GM19395 (cell line): ENCODE results near the gene ORAI1.
A peak's percentile ranks its signal among the peaks of the same experiment; 100 is the strongest.
"Not testable (repeated sequence)": the region's sequence is repeated elsewhere in the genome, so short reads cannot be mapped to it uniquely, and the experiment has no call there.

Experiments
- ATAC-seq: cut with Tn5 transposase; IDR thresholded peaks from one replicate; pipeline ENCODE4 v1.9.1; 2021; ENCODE audit warnings: mild to moderate bottlenecking, moderate library complexity; ENCODE audit not compliant: unreplicated experiment

Gene ORAI1

GRCh38 chr12:121602766-121603165 lies 23.6 kb upstream of the ORAI1 start:
- ATAC-seq: no peak

GRCh38 chr12:121603581-121603980 lies 22.7 kb upstream of the ORAI1 start:
- no peak for ATAC-seq

- ATAC-seq: no peak
These were observed 18.0 kb upstream of the ORAI1 start for GRCh38 chr12:121608301-121608700.

DNA sequence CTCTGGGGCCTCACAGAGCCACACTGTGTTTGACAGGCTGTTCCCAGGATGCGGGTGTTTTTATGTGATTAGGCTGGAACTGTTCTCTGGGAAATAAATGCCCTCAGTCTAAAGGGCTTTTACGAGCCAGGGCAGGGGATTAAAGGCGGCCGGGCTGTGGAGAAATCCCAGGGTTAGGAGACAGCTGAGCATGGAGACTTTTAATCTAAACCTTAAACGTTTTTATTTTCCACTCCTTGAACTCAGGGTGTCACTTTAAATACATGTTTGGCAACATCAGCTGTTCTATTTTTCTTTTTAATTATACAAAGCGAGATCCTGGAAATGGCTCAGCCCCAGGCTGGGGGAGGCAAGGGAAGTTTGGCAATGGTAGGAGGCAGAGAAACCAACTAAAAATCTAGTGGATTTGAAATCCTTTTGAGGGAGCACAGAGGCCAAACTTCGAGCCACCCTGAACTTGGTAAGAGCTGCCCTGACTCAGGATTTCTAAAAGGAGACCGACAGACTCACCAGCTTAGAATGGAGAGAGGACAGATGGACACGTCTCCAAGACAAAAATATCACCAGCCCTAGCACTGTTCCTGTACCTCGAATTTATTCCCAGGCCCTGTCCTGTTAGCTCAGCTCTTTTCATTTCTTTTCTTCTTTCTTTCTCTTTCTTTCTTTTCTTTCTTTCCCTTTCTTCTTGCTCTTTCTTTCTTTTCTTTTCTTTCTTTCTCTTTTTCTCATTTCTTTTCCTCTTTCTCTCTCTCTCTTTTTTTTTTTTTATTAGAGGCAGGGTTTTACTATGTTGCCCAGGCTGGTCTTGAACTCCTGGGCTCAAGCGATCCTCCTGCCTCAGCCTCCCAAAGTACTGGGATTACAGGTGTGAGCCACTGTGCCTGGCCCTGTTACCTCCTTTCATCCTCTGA lies 15.8 kb upstream of the ORAI1 start:
- ATAC-seq: no peak

GRCh38 chr12:121611306-121611705 lies 15.0 kb upstream of the ORAI1 start:
- no peak for ATAC-seq

- ATAC-seq: no peak
These were observed 12.9 kb upstream of the ORAI1 start for GRCh38 chr12:121613462-121613861.

DNA sequence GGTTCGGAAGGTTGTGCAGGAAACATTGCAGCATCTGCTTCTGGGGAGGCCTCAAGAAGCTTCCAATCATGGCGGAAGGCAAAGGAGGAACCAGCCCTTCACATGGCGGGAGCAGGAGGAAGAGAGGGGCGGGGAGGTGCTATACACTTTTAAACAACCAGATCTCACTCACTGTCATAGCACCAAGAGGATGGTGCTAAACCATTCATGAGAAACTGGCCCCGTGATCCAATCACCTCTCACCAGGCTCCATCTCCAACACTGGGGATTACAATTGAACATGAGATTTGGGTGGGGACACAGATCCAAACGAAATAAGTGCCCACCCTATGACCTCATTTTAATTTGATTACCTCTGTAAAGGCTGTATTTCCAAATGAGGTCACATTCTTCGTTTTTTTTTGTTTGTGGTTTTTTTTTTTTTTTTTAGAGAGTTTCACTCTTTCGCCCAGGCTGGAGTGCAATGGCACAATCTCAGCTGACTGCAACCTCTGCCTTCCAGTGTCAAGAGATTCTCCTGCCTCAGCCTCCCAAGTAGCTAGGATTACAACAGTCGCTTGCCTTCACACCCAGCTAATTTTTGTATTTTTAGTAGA lies 11.4 kb upstream of the ORAI1 start:
- no peak for ATAC-seq

GRCh38 chr12:121618659-121619233 lies 7.6 kb upstream of the ORAI1 start:
- no peak for ATAC-seq

DNA sequence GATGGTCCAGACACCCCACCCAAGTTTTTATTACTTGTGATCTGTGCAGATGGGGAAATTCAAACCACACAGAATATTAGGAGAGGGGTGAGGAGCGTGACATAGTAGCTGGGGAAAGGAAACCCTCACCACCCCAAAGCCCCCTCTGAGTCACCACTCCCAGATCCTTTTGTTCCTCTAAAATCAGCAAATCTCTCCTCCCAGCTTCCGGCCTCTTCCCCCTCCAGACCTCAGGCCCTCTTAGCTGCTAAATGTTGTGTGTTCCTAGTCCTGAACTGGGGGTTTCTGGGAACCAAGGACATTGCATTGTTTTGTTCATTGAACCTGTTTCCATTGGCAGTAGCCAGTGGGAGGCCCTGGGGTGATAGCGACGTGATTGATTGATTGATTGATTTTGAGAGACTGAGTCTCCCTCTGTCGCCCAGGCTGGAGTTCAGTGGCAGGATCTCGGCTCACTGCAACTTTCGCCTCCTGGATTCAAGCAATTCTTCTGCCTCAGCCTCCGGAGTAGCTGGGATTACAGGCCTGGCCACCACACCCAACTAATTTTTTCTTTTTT lies 5.9 kb upstream of the ORAI1 start:
- no peak for ATAC-seq

GRCh38 chr12:121626853-121627640 lies 717 bp downstream of the ORAI1 start:
- ATAC-seq: peak; percentile 44

DNA sequence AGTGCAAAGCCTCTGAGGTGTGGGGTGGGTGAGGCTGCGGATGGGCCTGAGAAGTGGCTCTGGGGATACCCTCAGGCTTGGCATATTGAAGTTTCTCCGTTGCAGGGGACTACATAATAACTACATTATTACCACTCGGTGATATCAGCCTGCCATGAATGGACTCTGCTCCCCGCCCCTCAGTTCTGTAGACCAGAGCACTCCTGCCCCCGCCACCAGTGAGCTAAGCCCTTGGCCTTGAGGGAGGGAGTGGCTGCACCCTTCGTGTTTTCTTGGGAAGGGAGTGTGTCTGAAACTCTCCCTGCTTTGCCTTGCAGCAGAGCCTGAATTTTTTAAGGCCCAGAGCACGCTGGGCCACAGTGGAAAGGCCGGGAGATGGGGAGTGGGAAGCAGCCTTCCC lies 1.7 kb downstream of the ORAI1 start:
- ATAC-seq: no peak

GRCh38 chr12:121628536-121628935 lies 2.2 kb downstream of the ORAI1 start:
- ATAC-seq: no peak

DNA sequence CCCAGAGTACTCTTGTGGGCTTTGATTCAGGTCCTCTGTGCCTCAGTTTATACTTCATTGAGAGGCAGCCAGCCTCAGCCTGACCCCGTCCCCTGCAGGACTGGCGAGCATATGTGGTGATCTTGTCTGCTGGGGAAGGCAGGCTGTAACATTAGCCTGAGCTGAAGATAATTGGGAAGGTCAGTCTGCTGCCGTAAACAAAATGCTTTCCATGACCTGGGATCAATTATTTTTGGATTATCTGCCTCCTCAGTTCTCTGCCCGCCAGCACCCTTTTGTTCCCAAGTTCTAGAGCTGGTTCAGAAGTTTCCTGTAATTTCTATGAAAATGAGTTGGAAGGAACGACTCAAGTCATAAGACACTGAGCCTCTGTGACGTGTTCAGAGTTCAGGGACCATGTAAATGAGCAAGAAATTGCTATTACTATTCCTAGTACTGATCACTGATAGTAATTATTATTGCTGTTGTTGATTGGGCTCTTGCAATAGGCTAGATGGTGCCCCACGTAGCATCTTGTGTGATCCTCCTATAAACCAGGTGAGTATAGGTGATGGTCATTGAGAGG lies 4.5 kb downstream of the ORAI1 start:
- no peak for ATAC-seq

- ATAC-seq: no peak
These were observed 6.0 kb downstream of the ORAI1 start for GRCh38 chr12:121632069-121632970.

GRCh38 chr12:121633833-121634196 lies 7.5 kb downstream of the ORAI1 start:
- ATAC-seq: not testable (repeated sequence)

DNA sequence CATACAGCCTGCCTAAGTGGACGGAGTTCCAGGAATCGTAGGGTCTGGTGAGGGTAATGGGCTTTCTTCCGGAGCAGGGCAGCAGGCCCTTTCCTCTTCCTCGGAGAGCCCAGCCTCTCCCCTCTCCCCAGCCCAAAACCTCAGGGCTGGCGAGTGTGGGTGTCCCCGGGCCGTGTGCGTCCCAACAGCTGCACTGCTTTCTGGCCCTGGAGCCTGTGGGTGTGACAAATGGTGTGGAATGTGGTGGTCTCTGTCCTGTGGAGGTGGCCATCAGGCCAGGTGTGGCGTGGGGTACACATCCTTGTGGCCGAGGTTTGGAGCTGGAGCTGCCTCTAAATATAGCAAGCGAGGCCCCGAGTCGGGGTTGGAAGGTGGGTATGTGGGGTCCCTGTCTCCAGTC lies 8.5 kb downstream of the ORAI1 start:
- no peak for ATAC-seq

DNA sequence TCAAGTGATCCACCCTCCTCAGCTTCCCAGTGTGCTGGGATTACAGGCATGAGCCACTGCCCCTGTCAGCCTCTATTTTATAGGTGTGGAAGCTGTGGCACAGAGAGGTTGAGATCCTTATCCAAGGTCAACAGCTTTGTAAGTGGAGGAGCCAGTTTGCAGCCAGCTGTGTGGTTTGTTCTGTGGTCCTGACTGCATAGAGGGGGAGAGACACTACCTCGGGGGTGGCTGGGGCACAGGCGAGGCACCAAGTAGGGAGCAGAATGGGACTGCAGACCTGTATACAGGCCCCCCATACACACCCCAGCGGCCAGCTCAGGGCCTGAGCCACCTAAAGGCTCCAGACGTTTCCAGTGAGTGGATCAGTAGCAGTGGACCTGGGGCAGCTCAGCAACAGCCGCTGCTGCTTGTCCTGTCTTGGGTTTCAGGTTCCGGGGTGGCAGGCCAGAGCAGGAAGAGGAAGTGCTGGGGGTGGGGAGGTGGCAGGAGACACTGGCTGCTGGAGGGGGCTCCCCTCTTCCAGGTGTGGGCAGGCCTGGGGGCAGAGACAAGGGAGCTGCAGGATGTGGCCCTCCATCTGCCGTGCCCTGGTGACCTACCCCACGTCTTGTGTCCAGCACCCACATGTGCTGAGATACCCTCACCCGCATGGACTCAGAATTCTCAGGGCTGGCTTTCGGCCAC lies 11.0 kb downstream of the ORAI1 start:
- ATAC-seq: no peak

GRCh38 chr12:121638298-121639202 lies 12.2 kb downstream of the ORAI1 start:
- ATAC-seq: no peak
